Peyer's patch (tissue), 4 donors: Measurements from ENCODE around the gene SEL1L3.

ENCODE experiments used
- CTCF ChIP-seq, 6 experiments: fragments of 450-650 bp in 4 of 6; fragments of 200-600 bp in 2 of 6; sonication (generic) in 1 of 6; IDR thresholded peaks; one replicate each; pipeline ENCODE4 v1.5.1; 2017 to 2019; ENCODE audit warnings: antibody characterized with exemption in 6 of 6, mild to moderate bottlenecking in 3 of 6, moderate library complexity in 1 of 6
- POLR2A ChIP-seq, 2 donors: fragments of 450-650 bp; IDR thresholded peaks; one replicate each; pipeline ENCODE4 v1.5.1; 2017; ENCODE audit warnings: antibody characterized with exemption in 2 of 2, mild to moderate bottlenecking in 2 of 2, moderate library complexity in 2 of 2

GRCh38 chr4:25710637-25711036 lies 152.2 kb downstream of the SEL1L3 start:
- TF ChIP-seq CTCF (IDR thresholded peaks at IDR 0.05), result no peak
- no peak for TF ChIP-seq POLR2A (IDR thresholded peaks at IDR 0.05)
